ENCODE data around the gene SPON1.
"Not testable (repeated sequence)": the region's sequence is repeated elsewhere in the genome, so short reads cannot be mapped to it uniquely, and the experiment has no call there.

Gene SPON1

GRCh38 chr11:13983081-13983751, 20.7 kb downstream of the SPON1 start:
- no peak for DNase-seq (ENCODE audit: low read depth, low spot score)

GRCh38 chr11:13984616-13985450, 22.3 kb downstream of the SPON1 start:
- DNase-seq (ENCODE audit: low read depth, low spot score): no peak

GRCh38 chr11:13986695-13987094, 24.2 kb downstream of the SPON1 start:
- DNase-seq (ENCODE audit: low read depth, low spot score): not testable (repeated sequence)

GRCh38 chr11:13992158-13992856, 29.8 kb downstream of the SPON1 start:
- not testable (repeated sequence) for DNase-seq (ENCODE audit: low read depth, low spot score)

GRCh38 chr11:13993096-13993765, 30.7 kb downstream of the SPON1 start:
- no peak for DNase-seq (ENCODE audit: low read depth, low spot score)

- DNase-seq (ENCODE audit: low read depth, low spot score): no peak
These were observed 35.4 kb downstream of the SPON1 start for GRCh38 chr11:13997881-13998280.

GRCh38 chr11:13999704-14000103, 37.2 kb downstream of the SPON1 start:
- no peak for DNase-seq (ENCODE audit: low read depth, low spot score)

- DNase-seq (ENCODE audit: low read depth, low spot score): no peak
These were observed 39.1 kb downstream of the SPON1 start for GRCh38 chr11:14001597-14001996.

- no peak for DNase-seq (ENCODE audit: low read depth, low spot score)
These were observed 45.0 kb downstream of the SPON1 start for GRCh38 chr11:14007566-14007965.

- no peak for DNase-seq (ENCODE audit: low read depth, low spot score)
These were observed 48.1 kb downstream of the SPON1 start for GRCh38 chr11:14010665-14011064.

- no peak for DNase-seq (ENCODE audit: low read depth, low spot score)
These were observed 50.3 kb downstream of the SPON1 start for GRCh38 chr11:14012846-14013245.

- DNase-seq (ENCODE audit: low read depth, low spot score): no peak
These were observed 53.2 kb downstream of the SPON1 start for GRCh38 chr11:14015711-14016110.

GRCh38 chr11:14018441-14018840, 55.9 kb downstream of the SPON1 start:
- DNase-seq (ENCODE audit: low read depth, low spot score): no peak

GRCh38 chr11:14021738-14022137, 59.2 kb downstream of the SPON1 start:
- DNase-seq (ENCODE audit: low read depth, low spot score): no peak

- DNase-seq (ENCODE audit: low read depth, low spot score): no peak
These were observed 59.7 kb downstream of the SPON1 start for GRCh38 chr11:14022251-14022650.

- DNase-seq (ENCODE audit: low read depth, low spot score): no peak
These were observed 60.3 kb downstream of the SPON1 start for GRCh38 chr11:14022821-14023220.

GRCh38 chr11:14026961-14027360, 64.4 kb downstream of the SPON1 start:
- DNase-seq (ENCODE audit: low read depth, low spot score): no peak

GRCh38 chr11:14027525-14027924, 65.0 kb downstream of the SPON1 start:
- no peak for DNase-seq (ENCODE audit: low read depth, low spot score)

- DNase-seq (ENCODE audit: low read depth, low spot score): no peak
These were observed 66.9 kb downstream of the SPON1 start for GRCh38 chr11:14029440-14029839.

GRCh38 chr11:14029971-14030920, 67.7 kb downstream of the SPON1 start:
- no peak for DNase-seq (ENCODE audit: low read depth, low spot score)

- not testable (repeated sequence) for DNase-seq (ENCODE audit: low read depth, low spot score)
These were observed 73.0 kb downstream of the SPON1 start for GRCh38 chr11:14035526-14035925.

Data from smooth muscle cell of the brain vasculature (primary cell).